GM23338 (cell line): ENCODE results near the gene USP17L13. TPM values are rescaled to one million over a fixed set of nuclear protein-coding genes. Genes with fewer than 3 reads are reported as not detected.
"Not testable (repeated sequence)": the region's sequence is repeated elsewhere in the genome, so short reads cannot be mapped to it uniquely, and the experiment has no call there.

Source experiments
- ATAC-seq: fragments of 200-7000 bp; cut with Tn5 transposase; 3 replicates; pipeline ENCODE4 v1.9.1; 2020
- DNase-seq: peaks from one replicate; pipeline ENCODE4 v3.0.0-alpha.2; 2015; ENCODE audit warnings: low spot score
- H2AFZ ChIP-seq: fragments of 200-600 bp; sonication (generic); 2 replicates; pipeline ENCODE4 v1.8.0; 2016; ENCODE audit warnings: antibody characterized with exemption, mild to moderate bottlenecking, moderate library complexity
- H3F3A ChIP-seq: fragments of 200-600 bp; sonication (generic); replicated peaks from 2 replicates; pipeline ENCODE4 v1.8.0; 2017; ENCODE audit warnings: antibody characterized with exemption, mixed run types, low read depth
- H3K27ac ChIP-seq: fragments of 200-600 bp; sonication (generic); 2 replicates; pipeline ENCODE4 v1.6.1; 2016; ENCODE audit warnings: low read depth
- H3K27me3 ChIP-seq: fragments of 200-600 bp; sonication (generic); 2 replicates; pipeline ENCODE4 v1.8.0; 2016; ENCODE audit warnings: mild to moderate bottlenecking, mixed run types, moderate library complexity; ENCODE audit not compliant: insufficient read depth
- H3K36me3 ChIP-seq: fragments of 200-600 bp; sonication (generic); 2 replicates; pipeline ENCODE4 v1.8.0; 2016; ENCODE audit warnings: mild to moderate bottlenecking; ENCODE audit not compliant: insufficient read depth
- H3K4me1 ChIP-seq: fragments of 200-600 bp; sonication (generic); 2 replicates; pipeline ENCODE4 v1.8.0; 2016; ENCODE audit warnings: mild to moderate bottlenecking, moderate library complexity; ENCODE audit not compliant: insufficient read depth
- H3K4me2 ChIP-seq: fragments of 200-600 bp; sonication (generic); 2 replicates; pipeline ENCODE4 v1.7.1; 2017; ENCODE audit warnings: mixed run types
- H3K4me3 ChIP-seq: fragments of 200-600 bp; sonication (generic); 2 replicates; pipeline ENCODE4 v1.6.1; 2016; ENCODE audit warnings: mixed run types
- H3K79me2 ChIP-seq: fragments of 200-600 bp; sonication (generic); replicated peaks from 2 replicates; pipeline ENCODE4 v1.8.0; 2017; ENCODE audit warnings: mild to moderate bottlenecking; ENCODE audit not compliant: insufficient read depth
- H3K9me2 ChIP-seq: fragments of 200-600 bp; sonication (generic); 2 replicates; pipeline ENCODE4 v1.8.0; 2017; ENCODE audit not compliant: insufficient read depth
- H4K20me1 ChIP-seq: fragments of 200-600 bp; sonication (generic); replicated peaks from 2 replicates; pipeline ENCODE4 v1.8.0; 2017; ENCODE audit warnings: mild to moderate bottlenecking; ENCODE audit not compliant: insufficient read depth
- H3K27ac Mint-ChIP-seq: 2 replicates; pipeline ENCODE4 v1.8.0; 2020; ENCODE audit warnings: inconsistent platforms, mild to moderate bottlenecking, moderate library complexity, mixed read lengths
- H3K27me3 Mint-ChIP-seq: 3 replicates; pipeline ENCODE4 v1.8.0; 2022; ENCODE audit warnings: low read depth, mild to moderate bottlenecking, moderate library complexity, mixed read lengths, inconsistent platforms; ENCODE audit not compliant: insufficient read depth, poor library complexity
- H3K36me3 Mint-ChIP-seq: 3 replicates; pipeline ENCODE4 v1.8.0; 2021; ENCODE audit warnings: low read depth, mild to moderate bottlenecking, inconsistent platforms, moderate library complexity, mixed read lengths
- H3K4me1 Mint-ChIP-seq: 3 replicates; pipeline ENCODE4 v1.8.0; 2020; ENCODE audit warnings: mild to moderate bottlenecking, inconsistent platforms, mixed read lengths
- H3K4me3 Mint-ChIP-seq: 3 replicates; pipeline ENCODE4 v1.8.0; 2021; ENCODE audit warnings: moderate library complexity, mild to moderate bottlenecking, inconsistent platforms, mixed read lengths
- H3K9me3 Mint-ChIP-seq: 3 replicates; pipeline ENCODE4 v1.8.0; 2020; ENCODE audit warnings: moderate library complexity, mild to moderate bottlenecking, inconsistent platforms, mixed read lengths
- polyA plus RNA-seq: library from polyadenylated mRNA; unstranded; fragments of >200 nt; fragmentation: Nextera tagmentation; extraction: Ambion mirVana; gene quantifications from 2 replicates; pipeline ENCODE4 v1.2.1, GENCODE V29; 2016
- total RNA-seq: library from RNA; depleted of rRNA; stranded (reverse); fragments of >200 nt; shearing (Covaris generic); gene quantifications from 2 replicates; pipeline ENCODE4 v1.2.3, GENCODE V29; 2014; rRNA removed

The USP17L13 gene
- total and polyA plus RNA-seq, 2 experiments from 2014 or later, result not detected

DNA sequence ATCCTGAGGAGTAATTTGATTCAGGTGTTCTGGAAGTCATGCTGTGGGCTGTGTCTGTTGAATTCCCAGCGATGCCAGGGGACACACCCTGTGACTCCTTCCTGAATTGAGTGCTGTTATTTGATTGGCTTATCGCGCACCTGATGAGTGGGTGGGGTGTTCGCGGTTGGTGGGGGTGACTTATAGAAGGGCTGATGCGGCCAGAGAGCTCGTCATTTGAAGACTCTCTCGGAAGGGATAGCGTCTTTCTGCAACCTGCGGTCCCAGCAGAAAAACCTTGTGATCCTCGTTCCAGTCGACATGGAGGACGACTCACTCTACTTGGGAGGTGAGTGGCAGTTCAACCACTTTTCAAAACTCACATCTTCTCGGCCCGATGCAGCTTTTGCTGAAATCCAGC is 33.1 kb downstream of the USP17L13 start, which contains the start of gene USP17L20:
Gene USP17L20, plus strand, starts transcription at position 301 of the 400 bp plus-strand sequence. Its CDS starts 0 bp downstream, at position 301.
- H3F3A ChIP-seq, H3K4me1 Mint-ChIP-seq, H3K4me2 ChIP-seq, H3K27ac ChIP-seq, H3K27ac Mint-ChIP-seq, H3K4me3 Mint-ChIP-seq, DNase-seq, H3K36me3 Mint-ChIP-seq, H3K9me3 Mint-ChIP-seq, H3K9me2 ChIP-seq, H3K4me1 ChIP-seq, H2AFZ ChIP-seq, H3K4me3 ChIP-seq, H3K27me3 ChIP-seq, ATAC-seq, H3K27me3 Mint-ChIP-seq, H4K20me1 ChIP-seq, H3K36me3 ChIP-seq, H3K79me2 ChIP-seq: not testable (repeated sequence)

DNA sequence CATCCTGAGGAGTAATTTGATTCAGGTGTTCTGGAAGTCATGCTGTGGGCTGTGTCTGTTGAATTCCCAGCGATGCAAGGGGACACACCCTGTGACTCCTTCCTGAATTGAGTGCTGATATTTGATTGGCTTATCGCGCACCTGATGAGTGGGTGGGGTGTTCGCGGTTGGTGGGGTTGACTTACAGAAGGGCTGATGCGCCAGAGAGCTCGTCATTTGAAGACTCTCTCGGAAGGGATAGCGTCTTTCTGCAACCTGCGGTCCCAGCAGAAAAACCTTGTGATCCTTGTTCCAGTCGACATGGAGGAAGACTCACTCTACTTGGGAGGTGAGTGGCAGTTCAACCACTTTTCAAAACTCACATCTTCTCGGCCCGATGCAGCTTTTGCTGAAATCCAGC is 37.9 kb downstream of the USP17L13 start, which contains the start of gene USP17L21:
Gene USP17L21, plus strand, starts transcription at position 301 of the 400 bp plus-strand sequence. Its CDS starts 0 bp downstream, at position 301.
- not testable (repeated sequence) for H3K9me3 Mint-ChIP-seq, H3K27me3 ChIP-seq, H3K79me2 ChIP-seq, H3F3A ChIP-seq, ATAC-seq, H3K36me3 ChIP-seq, H3K27ac ChIP-seq, H3K4me1 ChIP-seq, DNase-seq, H3K4me2 ChIP-seq, H2AFZ ChIP-seq, H3K9me2 ChIP-seq, H4K20me1 ChIP-seq, H3K27ac Mint-ChIP-seq, H3K4me3 ChIP-seq, H3K4me1 Mint-ChIP-seq, H3K27me3 Mint-ChIP-seq, H3K4me3 Mint-ChIP-seq, H3K36me3 Mint-ChIP-seq

DNA sequence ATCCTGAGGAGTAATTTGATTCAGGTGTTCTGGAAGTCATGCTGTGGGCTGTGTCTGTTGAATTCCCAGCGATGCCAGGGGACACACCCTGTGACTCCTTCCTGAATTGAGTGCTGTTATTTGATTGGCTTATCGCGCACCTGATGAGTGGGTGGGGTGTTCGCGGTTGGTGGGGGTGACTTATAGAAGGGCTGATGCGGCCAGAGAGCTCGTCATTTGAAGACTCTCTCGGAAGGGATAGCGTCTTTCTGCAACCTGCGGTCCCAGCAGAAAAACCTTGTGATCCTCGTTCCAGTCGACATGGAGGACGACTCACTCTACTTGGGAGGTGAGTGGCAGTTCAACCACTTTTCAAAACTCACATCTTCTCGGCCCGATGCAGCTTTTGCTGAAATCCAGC is 42.6 kb downstream of the USP17L13 start, which contains the start of gene USP17L22:
Gene USP17L22, plus strand, starts transcription at position 301 of the 400 bp plus-strand sequence. Its CDS starts 0 bp downstream, at position 301.
- H4K20me1 ChIP-seq, H3K9me3 Mint-ChIP-seq, H3K4me3 ChIP-seq, DNase-seq, H3K79me2 ChIP-seq, H2AFZ ChIP-seq, ATAC-seq, H3K27me3 ChIP-seq, H3K36me3 ChIP-seq, H3K27me3 Mint-ChIP-seq, H3K4me1 ChIP-seq, H3K4me2 ChIP-seq, H3K9me2 ChIP-seq, H3K4me1 Mint-ChIP-seq, H3K27ac Mint-ChIP-seq, H3K27ac ChIP-seq, H3F3A ChIP-seq, H3K4me3 Mint-ChIP-seq, H3K36me3 Mint-ChIP-seq: not testable (repeated sequence)

DNA sequence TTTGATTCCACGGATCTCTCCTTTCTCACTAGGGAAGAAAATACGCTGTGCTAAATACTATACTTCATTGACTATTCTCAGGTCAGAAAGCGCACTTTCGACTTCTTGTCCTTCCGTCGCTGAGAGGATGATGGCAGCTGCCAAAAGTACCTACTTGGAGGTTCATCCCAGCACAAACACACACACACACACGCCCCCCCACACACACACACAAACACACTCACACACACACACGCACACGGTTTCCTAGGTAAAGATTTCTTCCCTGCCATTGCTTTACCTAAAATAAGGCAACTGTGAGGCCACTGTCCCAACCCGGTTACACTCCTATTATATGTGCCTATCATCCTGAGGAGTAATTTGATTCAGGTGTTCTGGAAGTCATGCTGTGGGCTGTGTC is 47.0 kb downstream of the USP17L13 start:
- not testable (repeated sequence) for H2AFZ ChIP-seq, H3K4me3 ChIP-seq, H3K27me3 Mint-ChIP-seq, H3K9me3 Mint-ChIP-seq, ATAC-seq, H3K9me2 ChIP-seq, H3K27me3 ChIP-seq, H3K4me1 Mint-ChIP-seq, H4K20me1 ChIP-seq, H3F3A ChIP-seq, H3K27ac ChIP-seq, H3K4me2 ChIP-seq, H3K79me2 ChIP-seq, H3K4me3 Mint-ChIP-seq, H3K36me3 Mint-ChIP-seq, H3K4me1 ChIP-seq, DNase-seq, H3K27ac Mint-ChIP-seq, H3K36me3 ChIP-seq

Other genes starting within 250 kb of the USP17L13 start
- gene FAM90A26, start 54.5 kb upstream of the USP17L13 start, total RNA-seq, result not detected in 2 replicates
- 0.10 and 0.12 TPM in 2 replicates for gene FAM90A26, start 54.5 kb upstream of the USP17L13 start, polyA plus RNA-seq
- gene USP17L10, start 14.2 kb upstream of the USP17L13 start, total RNA-seq, result not detected in 2 replicates
- not detected in 2 replicates for gene USP17L10, start 14.2 kb upstream of the USP17L13 start, polyA plus RNA-seq
- gene USP17L11, start 9.5 kb upstream of the USP17L13 start, total RNA-seq, result not detected in 2 replicates
- not detected in 2 replicates for gene USP17L11, start 9.5 kb upstream of the USP17L13 start, polyA plus RNA-seq
- not detected in 2 replicates for gene USP17L12, start 4.7 kb upstream of the USP17L13 start, total RNA-seq
- gene USP17L12, start 4.7 kb upstream of the USP17L13 start, polyA plus RNA-seq, result not detected in 2 replicates
- gene USP17L15, start 9.5 kb downstream of the USP17L13 start, total RNA-seq, result not detected in 2 replicates
- 0.17 TPM in 1 of 2 replicates, not detected in the other for gene USP17L15, start 9.5 kb downstream of the USP17L13 start, polyA plus RNA-seq
- gene USP17L17, start 19.0 kb downstream of the USP17L13 start, total RNA-seq, result not detected in 2 replicates
- gene USP17L17, start 19.0 kb downstream of the USP17L13 start, polyA plus RNA-seq, result not detected in 2 replicates
- not detected in 2 replicates for gene USP17L18, start 23.7 kb downstream of the USP17L13 start, total RNA-seq
- not detected in 2 replicates for gene USP17L18, start 23.7 kb downstream of the USP17L13 start, polyA plus RNA-seq
- gene USP17L19, start 28.5 kb downstream of the USP17L13 start, total RNA-seq, result not detected in 2 replicates
- gene USP17L19, start 28.5 kb downstream of the USP17L13 start, polyA plus RNA-seq, result not detected in 2 replicates
- not detected in 2 replicates for gene USP17L20, start 33.2 kb downstream of the USP17L13 start, total RNA-seq
- gene USP17L20, start 33.2 kb downstream of the USP17L13 start, polyA plus RNA-seq, result not detected in 2 replicates
- gene USP17L21, start 38.0 kb downstream of the USP17L13 start, total RNA-seq, result not detected in 2 replicates
- not detected in 2 replicates for gene USP17L21, start 38.0 kb downstream of the USP17L13 start, polyA plus RNA-seq
- not detected in 2 replicates for gene USP17L22, start 42.7 kb downstream of the USP17L13 start, total RNA-seq
- not detected in 2 replicates for gene USP17L22, start 42.7 kb downstream of the USP17L13 start, polyA plus RNA-seq
- gene USP17L24, start 100.3 kb downstream of the USP17L13 start, total RNA-seq, result not detected in 2 replicates
- gene USP17L24, start 100.3 kb downstream of the USP17L13 start, polyA plus RNA-seq, result not detected in 2 replicates
- gene USP17L25, start 105.0 kb downstream of the USP17L13 start, total RNA-seq, result not detected in 2 replicates
- not detected in 2 replicates for gene USP17L25, start 105.0 kb downstream of the USP17L13 start, polyA plus RNA-seq
- gene USP17L26, start 109.8 kb downstream of the USP17L13 start, total RNA-seq, result not detected in 2 replicates
- not detected in 2 replicates for gene USP17L26, start 109.8 kb downstream of the USP17L13 start, polyA plus RNA-seq
- not detected in 2 replicates for gene USP17L5, start 114.5 kb downstream of the USP17L13 start, total RNA-seq
- gene USP17L5, start 114.5 kb downstream of the USP17L13 start, polyA plus RNA-seq, result not detected in 2 replicates
- gene USP17L27, start 119.3 kb downstream of the USP17L13 start, total RNA-seq, result not detected in 2 replicates
- gene USP17L27, start 119.3 kb downstream of the USP17L13 start, polyA plus RNA-seq, result not detected in 2 replicates
- not detected in 2 replicates for gene USP17L28, start 124.0 kb downstream of the USP17L13 start, total RNA-seq
- gene USP17L28, start 124.0 kb downstream of the USP17L13 start, polyA plus RNA-seq, result not detected in 2 replicates
- gene USP17L29, start 128.7 kb downstream of the USP17L13 start, total RNA-seq, result not detected in 2 replicates
- not detected in 2 replicates for gene USP17L29, start 128.7 kb downstream of the USP17L13 start, polyA plus RNA-seq
- gene USP17L30, start 138.2 kb downstream of the USP17L13 start, total RNA-seq, result not detected in 2 replicates
- not detected in 2 replicates for gene USP17L30, start 138.2 kb downstream of the USP17L13 start, polyA plus RNA-seq
- not detected in 2 replicates for gene DEFB131A, start 219.5 kb downstream of the USP17L13 start, total RNA-seq
- gene DEFB131A, start 219.5 kb downstream of the USP17L13 start, polyA plus RNA-seq, result not detected in 2 replicates